OCI-LY3 (cell line): Measurements from ENCODE around the gene TUBGCP2.

Experiments used
- CTCF ChIP-seq: fragments of 200-600, 300-600 bp; sonication (generic); IDR thresholded peaks from 2 replicates; pipeline ENCODE4 v1.5.1; 2014; ENCODE audit warnings: antibody characterized with exemption, low read length, low read depth
- EZH2phosphoT487 ChIP-seq: fragments of 200-600 bp; shearing (Covaris generic); IDR thresholded peaks from 2 replicates; pipeline ENCODE4 v1.6.1; 2018; ENCODE audit warnings: antibody characterized with exemption, mixed run types, low read depth

- no peak for TF ChIP-seq CTCF
- no peak for TF ChIP-seq EZH2phosphoT487
These were observed 538 bp upstream of the TUBGCP2 start for GRCh38 chr10:133309100-133309719.
